Epithelial cell of proximal tubule (primary cell): ENCODE data around the gene E2F1. TPM values are rescaled to one million over a fixed set of nuclear protein-coding genes. Genes with fewer than 3 reads are reported as not detected.

Experiments
- DNase-seq: peaks from one replicate; pipeline ENCODE4 v3.0.0-alpha.2; 2011; ENCODE audit warnings: low read depth
- H3K4me3 ChIP-seq: 2 replicates; pipeline ENCODE4 v1.5.1; 2011; ENCODE audit warnings: low read depth, mild to moderate bottlenecking, low read length
- CTCF ChIP-seq: conservative IDR thresholded peaks from 2 replicates; pipeline ENCODE4 v1.5.1; 2012; ENCODE audit warnings: low read depth, mild to moderate bottlenecking, low read length
- total RNA-seq: library from RNA; depleted of rRNA; stranded (reverse); fragments of >200 nt; gene quantifications from 2 replicates; pipeline ENCODE4 v1.2.3, GENCODE V29; 2015

The E2F1 gene
- total RNA-seq, 1 donor from 2014 or later, result 17.1 TPM

GRCh38 chr20:33660035-33660684 lies 26.0 kb downstream of the E2F1 start:
- H3K4me3 ChIP-seq, result no peak overlapping the region
- TF ChIP-seq CTCF, result no peak
- no peak for DNase-seq

GRCh38 chr20:33659341-33660034 lies 26.7 kb downstream of the E2F1 start:
- H3K4me3 ChIP-seq, result no peak overlapping the region
- DNase-seq, result no peak
- TF ChIP-seq CTCF, result no peak

GRCh38 chr20:33658929-33659328 lies 27.3 kb downstream of the E2F1 start:
- DNase-seq, result no peak

GRCh38 chr20:33658510-33658909 lies 27.7 kb downstream of the E2F1 start:
- H3K4me3 ChIP-seq, result no peak overlapping the region
- no peak for DNase-seq
- TF ChIP-seq CTCF, result no peak

More at GRCh38 chr20:33658929-33659328, 27.3 kb downstream of the E2F1 start:
- no peak overlapping the region for H3K4me3 ChIP-seq
- TF ChIP-seq CTCF, result no peak

GRCh38 chr20:33657704-33658095 lies 28.5 kb downstream of the E2F1 start:
- DNase-seq, result no peak
- no peak for TF ChIP-seq CTCF
- H3K4me3 ChIP-seq, result no peak overlapping the region

- H3K4me3 ChIP-seq, result no peak overlapping the region
- DNase-seq, result no peak
- no peak for TF ChIP-seq CTCF
Measured at GRCh38 chr20:33656783-33657703, 29.1 kb downstream of the E2F1 start.
